Left hindlimb (tissue), 1 donor: ENCODE results near the gene SLC26A3.

ENCODE experiments used
- DNase-seq: peaks from one replicate; pipeline ENCODE4 v3.0.0-alpha.2; 2018

SLC26A3 gene

GRCh38 chr7:107743567-107744344 lies 59.3 kb downstream of the SLC26A3 start, which contains the start of gene CBLL1:
TSS of gene CBLL1 (plus strand) at chr7:107744142. CDS start at chr7:107744164, 22 bp downstream.
- peak; percentile 98 for DNase-seq

- no peak for DNase-seq
These were observed 60.1 kb downstream of the SLC26A3 start for GRCh38 chr7:107742678-107743566.

- DNase-seq, result no peak
These were observed 74.7 kb downstream of the SLC26A3 start for GRCh38 chr7:107728276-107728675.

GRCh38 chr7:107726356-107727130 lies 76.5 kb downstream of the SLC26A3 start:
- DNase-seq, result no peak

GRCh38 chr7:107725138-107725740 lies 77.8 kb downstream of the SLC26A3 start:
- no peak for DNase-seq

- no peak for DNase-seq
These were observed 79.8 kb downstream of the SLC26A3 start for GRCh38 chr7:107723255-107723654.

- no peak for DNase-seq
These were observed 81.7 kb downstream of the SLC26A3 start for GRCh38 chr7:107721286-107721685.

- no peak for DNase-seq
These were observed 84.4 kb downstream of the SLC26A3 start for GRCh38 chr7:107718456-107719193.

GRCh38 chr7:107715531-107715930 lies 87.5 kb downstream of the SLC26A3 start:
- DNase-seq, result no peak
